ENCODE results near the gene WFIKKN1.

WFIKKN1 gene

GRCh38 chr16:625117-625976 lies 5.4 kb upstream of the WFIKKN1 start (continued):
- TF ChIP-seq PRDM2 (tag by site-specific recombination; IDR thresholded peaks at IDR 0.05; ENCODE audit: borderline replicate concordance) (no peak), ZNF843 (tag by site-specific recombination; IDR thresholded peaks at IDR 0.05) (no peak)

GRCh38 chr16:625977-626765 lies 4.6 kb upstream of the WFIKKN1 start:
- peaks cover under 1% of the 10 kb centered on the region; the same call in 1 of the 2 replicates for H3K4me1 ChIP-seq (ENCODE audit: control insufficient read depth, insufficient read depth, low read length)
- CTCF ChIA-PET = no interaction called here
- TF ChIP-seq CTCF (tag by site-specific recombination; IDR thresholded peaks at IDR 0.05) = no peak
- no peak for TF ChIP-seq ZBTB1 (tag by site-specific recombination; IDR thresholded peaks at IDR 0.05)
- TF ChIP-seq ZNF585B (tag by site-specific recombination; IDR thresholded peaks at IDR 0.05) = no peak
- TF ChIP-seq ZNF426 (tag by site-specific recombination; IDR thresholded peaks at IDR 0.05) = no peak
- peak; percentile 70 for TF ChIP-seq ZIC2 (tag by site-specific recombination; IDR thresholded peaks at IDR 0.05)
- no peak for TF ChIP-seq KLF16 (tag by site-specific recombination; IDR thresholded peaks at IDR 0.05)
- peak; percentile 39; the same call in 1 of the 2 replicates for TF ChIP-seq GLIS1 (tag by site-specific recombination; IDR thresholded peaks at IDR 0.05)
- TF ChIP-seq ZNF184 (tag by site-specific recombination; IDR thresholded peaks at IDR 0.05) = no peak
- TF ChIP-seq ZNF513 (tag by site-specific recombination; IDR thresholded peaks at IDR 0.05) = no peak
- TF ChIP-seq ZNF704 (tag by site-specific recombination; IDR thresholded peaks at IDR 0.05) = no peak
- TF ChIP-seq ZNF10 (tag by site-specific recombination; IDR thresholded peaks at IDR 0.05) = no peak
- peak; percentile 14; the same call in 1 of the 2 replicates for TF ChIP-seq GLIS2 (tag by site-specific recombination; IDR thresholded peaks at IDR 0.05)
- TF ChIP-seq ZNF155 (tag by site-specific recombination; IDR thresholded peaks at IDR 0.05) = no peak
- TF ChIP-seq ZNF157 (tag by site-specific recombination; IDR thresholded peaks at IDR 0.05) = no peak
- no peak for TF ChIP-seq ZNF350 (tag by site-specific recombination; IDR thresholded peaks at IDR 0.05)
- no peak for TF ChIP-seq FEZF1 (tag by site-specific recombination; IDR thresholded peaks at IDR 0.05)
- TF ChIP-seq ZNF654 (tag by site-specific recombination; IDR thresholded peaks at IDR 0.05; ENCODE audit: low read depth) = no peak
- TF ChIP-seq WT1 (tag by site-specific recombination; IDR thresholded peaks at IDR 0.05) = no peak
- no peak for TF ChIP-seq ZNF580 (tag by site-specific recombination; IDR thresholded peaks at IDR 0.05)
- TF ChIP-seq HIC1 (tag by site-specific recombination; IDR thresholded peaks at IDR 0.05) = no peak

More at GRCh38 chr16:625977-626765, 4.6 kb upstream of the WFIKKN1 start:
- H3K9me3 ChIP-seq (ENCODE audit: control insufficient read depth, insufficient read depth, low read depth, low read length) = no peaks in the 10 kb centered on the region
- no peaks in the 10 kb centered on the region for H3K36me3 ChIP-seq (ENCODE audit: control insufficient read depth in 2 of 2, insufficient read depth in 1 of 2, low read length in 2 of 2)
- no peak overlapping the region for H3K4me3 ChIP-seq (ENCODE audit: low read depth, low read length)
- H3K27ac ChIP-seq (ENCODE audit: extremely low read depth, low read depth, low read length) = no peak overlapping the region
- POLR2A ChIA-PET = no interaction called here

Data from HEK293 (cell line).